ENCODE data around the gene LSR. TPM values are rescaled to one million over a fixed set of nuclear protein-coding genes. Genes with fewer than 3 reads are reported as not detected.

LSR gene, protein sequence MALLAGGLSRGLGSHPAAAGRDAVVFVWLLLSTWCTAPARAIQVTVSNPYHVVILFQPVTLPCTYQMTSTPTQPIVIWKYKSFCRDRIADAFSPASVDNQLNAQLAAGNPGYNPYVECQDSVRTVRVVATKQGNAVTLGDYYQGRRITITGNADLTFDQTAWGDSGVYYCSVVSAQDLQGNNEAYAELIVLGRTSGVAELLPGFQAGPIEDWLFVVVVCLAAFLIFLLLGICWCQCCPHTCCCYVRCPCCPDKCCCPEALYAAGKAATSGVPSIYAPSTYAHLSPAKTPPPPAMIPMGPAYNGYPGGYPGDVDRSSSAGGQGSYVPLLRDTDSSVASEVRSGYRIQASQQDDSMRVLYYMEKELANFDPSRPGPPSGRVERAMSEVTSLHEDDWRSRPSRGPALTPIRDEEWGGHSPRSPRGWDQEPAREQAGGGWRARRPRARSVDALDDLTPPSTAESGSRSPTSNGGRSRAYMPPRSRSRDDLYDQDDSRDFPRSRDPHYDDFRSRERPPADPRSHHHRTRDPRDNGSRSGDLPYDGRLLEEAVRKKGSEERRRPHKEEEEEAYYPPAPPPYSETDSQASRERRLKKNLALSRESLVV
- 74.1 TPM for total RNA-seq
- long read RNA-seq, transcript LSR-203 (8 exons, 1,963 nt), result minor isoform, 35 of 229 reads
- long read RNA-seq, transcript LSR-214 (10 exons, 2,274 nt), result minor isoform, 18 of 229 reads
- long read RNA-seq, transcript LSR-202 (9 exons, 2,105 nt), result major isoform, 96 of 229 reads
- long read RNA-seq, transcript LSR-212 (9 exons, 2,480 nt), result minor isoform, 11 of 229 reads
- long read RNA-seq, partial matches to known transcripts, result 44 of 229 reads
- long read RNA-seq, other reads (novel, unspliced or antisense), result 24 of 229 reads

GRCh38 chr19:35248310-35249145 lies at the start of gene LSR:
LSR (plus strand) TSS chr19:35249002; CDS start chr19:35249023, 21 bp downstream.
- TF ChIP-seq, protein P1, sequence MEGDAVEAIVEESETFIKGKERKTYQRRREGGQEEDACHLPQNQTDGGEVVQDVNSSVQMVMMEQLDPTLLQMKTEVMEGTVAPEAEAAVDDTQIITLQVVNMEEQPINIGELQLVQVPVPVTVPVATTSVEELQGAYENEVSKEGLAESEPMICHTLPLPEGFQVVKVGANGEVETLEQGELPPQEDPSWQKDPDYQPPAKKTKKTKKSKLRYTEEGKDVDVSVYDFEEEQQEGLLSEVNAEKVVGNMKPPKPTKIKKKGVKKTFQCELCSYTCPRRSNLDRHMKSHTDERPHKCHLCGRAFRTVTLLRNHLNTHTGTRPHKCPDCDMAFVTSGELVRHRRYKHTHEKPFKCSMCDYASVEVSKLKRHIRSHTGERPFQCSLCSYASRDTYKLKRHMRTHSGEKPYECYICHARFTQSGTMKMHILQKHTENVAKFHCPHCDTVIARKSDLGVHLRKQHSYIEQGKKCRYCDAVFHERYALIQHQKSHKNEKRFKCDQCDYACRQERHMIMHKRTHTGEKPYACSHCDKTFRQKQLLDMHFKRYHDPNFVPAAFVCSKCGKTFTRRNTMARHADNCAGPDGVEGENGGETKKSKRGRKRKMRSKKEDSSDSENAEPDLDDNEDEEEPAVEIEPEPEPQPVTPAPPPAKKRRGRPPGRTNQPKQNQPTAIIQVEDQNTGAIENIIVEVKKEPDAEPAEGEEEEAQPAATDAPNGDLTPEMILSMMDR (IDR thresholded peaks at IDR 0.05), result no peak
- DNase-seq, result peak; percentile 92
- peaks cover 19% of the 10 kb centered on the region for H3K36me3 ChIP-seq
- peak within 1 kb of the TSS; percentile 71 for H3K4me3 ChIP-seq
- intact Hi-C loops (cut with DNase I), result no loop called here
- H3K9me3 ChIP-seq, result peaks cover 4% of the 10 kb centered on the region
- H3K4me1 ChIP-seq, result peaks cover 37% of the 10 kb centered on the region
- H3K27me3 ChIP-seq (ENCODE audit: low read depth), result peaks cover 24% of the 10 kb centered on the region
- peak within 1 kb of the TSS; percentile 95 for H3K27ac ChIP-seq
- ATAC-seq, result peak; percentile 96 to 97

- TF ChIP-seq, protein P1 (IDR thresholded peaks at IDR 0.05), result no peak
- Histone ChIP-seq H3K36me3 (no peaks in the 10 kb centered on the region), H3K4me3 (no peak overlapping the region), H3K9me3 (no peaks in the 10 kb centered on the region), H3K27ac (no peak overlapping the region), H3K4me1 (peaks cover 4% of the 10 kb centered on the region), H3K27me3 (ENCODE audit: low read depth) (no peaks in the 10 kb centered on the region)
- DNase-seq (no peak), ATAC-seq (no peak)
- intact Hi-C loops (cut with DNase I), result no loop called here
Observed at GRCh38 chr19:35199481-35199880, 49.3 kb upstream of the LSR start.

GRCh38 chr19:35202722-35203688 lies 45.8 kb upstream of the LSR start:
- H3K9me3 ChIP-seq, result no peaks in the 10 kb centered on the region
- no peak overlapping the region for H3K27ac ChIP-seq
- TF ChIP-seq, protein P1 (IDR thresholded peaks at IDR 0.05), result no peak
- no peaks in the 10 kb centered on the region for H3K27me3 ChIP-seq (ENCODE audit: low read depth)
- DNase-seq (no peak), ATAC-seq (peak; percentile 26 to 48)
- no peaks in the 10 kb centered on the region for H3K36me3 ChIP-seq
- H3K4me3 ChIP-seq, result no peak overlapping the region
- peaks cover 25% of the 10 kb centered on the region for H3K4me1 ChIP-seq
- intact Hi-C loops (cut with DNase I), result no loop called here

DNA sequence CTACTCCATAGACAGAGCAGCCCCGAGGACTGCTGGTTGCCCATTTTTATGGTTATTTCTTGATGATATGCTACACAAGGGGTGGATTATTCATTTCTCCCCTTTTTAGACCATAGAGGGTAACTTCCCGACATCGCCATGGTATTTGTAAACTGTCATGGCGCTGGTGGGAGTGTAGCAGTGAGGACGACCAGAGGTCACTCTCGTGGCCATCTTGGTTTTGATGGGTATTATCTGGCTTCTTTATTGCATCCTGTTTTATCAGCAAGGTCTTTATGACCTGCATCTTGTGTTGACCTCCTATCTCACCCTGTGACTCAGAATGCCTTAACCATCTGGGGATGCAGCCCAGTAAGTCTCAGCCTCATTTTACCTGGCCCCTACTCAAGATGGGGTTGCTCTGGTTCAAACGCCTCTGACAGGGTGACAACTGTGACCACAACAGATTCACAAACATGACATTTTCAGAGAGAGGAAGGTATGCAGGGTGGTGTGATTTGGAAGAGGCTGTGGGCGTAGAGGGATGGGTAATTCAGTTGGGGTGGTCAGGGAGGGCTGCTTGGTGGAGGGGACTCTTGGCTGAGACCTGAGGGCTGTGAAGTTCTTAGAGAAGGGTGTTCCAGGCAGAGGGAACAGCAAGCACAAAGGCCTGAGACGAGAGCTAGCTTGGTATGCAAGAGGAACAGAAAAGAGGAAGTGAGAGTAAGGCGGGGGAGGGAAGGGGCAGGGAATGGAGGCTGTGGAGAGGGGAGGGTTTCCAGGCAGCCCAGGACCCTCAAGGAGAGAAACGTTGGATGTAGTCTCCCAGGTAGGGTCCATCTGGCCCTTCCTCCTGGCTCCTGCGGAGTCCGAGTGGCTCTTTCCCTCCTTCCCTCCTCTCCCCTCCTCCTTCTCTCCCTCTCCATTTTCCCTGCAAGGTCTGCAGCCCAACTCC lies 43.7 kb upstream of the LSR start:
- peaks cover 25% of the 10 kb centered on the region for H3K4me1 ChIP-seq
- H3K27me3 ChIP-seq (ENCODE audit: low read depth), result no peaks in the 10 kb centered on the region
- no peaks in the 10 kb centered on the region for H3K9me3 ChIP-seq
- H3K36me3 ChIP-seq, result no peaks in the 10 kb centered on the region
- no peak overlapping the region for H3K4me3 ChIP-seq
- TF ChIP-seq, protein P1 (IDR thresholded peaks at IDR 0.05), result no peak
- peak; percentile 71 to 79 for ATAC-seq
- intact Hi-C loops (cut with DNase I), result no loop called here
- peak overlapping the region; percentile 46 for H3K27ac ChIP-seq
- no peak for DNase-seq
